HAP-1 (cell line): Measurements from ENCODE around the gene B4GALNT3.
A peak's percentile ranks its signal among the peaks of the same experiment; 100 is the strongest.

Experiments used
- DNase-seq, 2 experiments: peaks; one replicate each; pipeline ENCODE4 v3.0.0-alpha.2; 2016 to 2020; ENCODE audit warnings: low spot score in 2 of 2
- H3K27me3 ChIP-seq: fragments of 250-450 bp; sonication (Bioruptor Pico); 2 replicates; pipeline ENCODE4 v1.5.1; 2020; ENCODE audit warnings: low read depth, mild to moderate bottlenecking, moderate library complexity
- H3K36me3 ChIP-seq: fragments of 250-450 bp; sonication (Bioruptor Pico); replicated peaks from 2 replicates; pipeline ENCODE4 v1.5.1; 2020; ENCODE audit warnings: mild to moderate bottlenecking
- H3K4me1 ChIP-seq: fragments of 250-450 bp; sonication (Bioruptor Pico); 2 replicates; pipeline ENCODE4 v1.5.1; 2020; ENCODE audit warnings: mild to moderate bottlenecking
- H3K4me3 ChIP-seq: fragments of 250-450 bp; sonication (Bioruptor Pico); 2 replicates; pipeline ENCODE4 v1.5.1; 2020; ENCODE audit warnings: mild to moderate bottlenecking, moderate library complexity
- H3K9me3 ChIP-seq: fragments of 250-450 bp; sonication (Bioruptor Pico); 2 replicates; pipeline ENCODE4 v1.5.1; 2020; ENCODE audit warnings: mild to moderate bottlenecking, moderate library complexity
- in situ Hi-C: fragments of 300-500 bp; cut with MboI; formaldehyde crosslinking; loops from 3 replicates; pipeline ENCODE4 v1.14.3; 2020; ENCODE audit warnings: low sequenced_read_pairs, inconsistent platforms, mixed read lengths

The B4GALNT3 gene

GRCh38 chr12:475286-475685, 15.5 kb downstream of the B4GALNT3 start:
- no peak for DNase-seq
- H3K4me3 ChIP-seq = no peak overlapping the region
- in situ Hi-C loops = no loop called here
- H3K36me3 ChIP-seq = 0 out of 2 replicates have a peak, but pooled peaks cover 3% of the 10 kb centered on the region
- H3K4me1 ChIP-seq = no peaks in the 10 kb centered on the region
- no peaks in the 10 kb centered on the region for H3K27me3 ChIP-seq
- no peaks in the 10 kb centered on the region for H3K9me3 ChIP-seq

- no peak for DNase-seq
- 0 out of 2 replicates have a peak, but pooled peaks cover 2% of the 10 kb centered on the region for H3K36me3 ChIP-seq
- H3K4me1 ChIP-seq = peaks cover 5% of the 10 kb centered on the region; the same call in 1 of the 2 replicates
- H3K27me3 ChIP-seq = no peaks in the 10 kb centered on the region
- H3K4me3 ChIP-seq = no peak overlapping the region
- in situ Hi-C loops = no loop called here
- no peaks in the 10 kb centered on the region for H3K9me3 ChIP-seq
These were observed 19.4 kb downstream of the B4GALNT3 start for GRCh38 chr12:479161-479560.

GRCh38 chr12:480831-481816, 21.4 kb downstream of the B4GALNT3 start:
- no peak overlapping the region for H3K4me3 ChIP-seq
- H3K9me3 ChIP-seq = no peaks in the 10 kb centered on the region
- in situ Hi-C loops = no loop called here
- DNase-seq = no peak
- H3K4me1 ChIP-seq = peaks cover 5% of the 10 kb centered on the region; the same call in 1 of the 2 replicates
- no peaks in the 10 kb centered on the region for H3K27me3 ChIP-seq
- no peaks in the 10 kb centered on the region for H3K36me3 ChIP-seq

DNA sequence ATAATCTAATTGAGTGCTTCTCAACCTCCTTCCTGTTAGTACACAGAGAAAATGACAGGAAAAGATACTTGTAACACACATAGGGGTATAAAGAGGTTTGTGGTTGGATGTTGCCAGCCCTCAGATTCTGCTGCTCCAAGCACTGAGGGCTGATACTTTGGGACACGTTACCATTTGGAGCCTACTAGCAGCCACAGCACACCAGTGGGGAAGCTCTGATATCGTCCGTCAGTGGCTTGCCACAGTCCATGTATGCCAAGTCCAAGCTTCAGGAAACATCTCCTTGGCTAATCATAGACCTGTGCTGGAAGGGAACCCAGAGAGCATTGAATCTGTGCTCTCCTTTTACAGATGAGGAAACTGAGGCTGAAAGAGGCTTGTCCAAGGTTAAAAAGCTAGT, 22.3 kb downstream of the B4GALNT3 start:
- DNase-seq = no peak
- Histone ChIP-seq H3K4me1 (peaks cover 5% of the 10 kb centered on the region; the same call in 1 of the 2 replicates), H3K27me3 (no peaks in the 10 kb centered on the region), H3K9me3 (no peaks in the 10 kb centered on the region), H3K36me3 (no peaks in the 10 kb centered on the region), H3K4me3 (no peak overlapping the region)
- in situ Hi-C loops = no loop called here

DNA sequence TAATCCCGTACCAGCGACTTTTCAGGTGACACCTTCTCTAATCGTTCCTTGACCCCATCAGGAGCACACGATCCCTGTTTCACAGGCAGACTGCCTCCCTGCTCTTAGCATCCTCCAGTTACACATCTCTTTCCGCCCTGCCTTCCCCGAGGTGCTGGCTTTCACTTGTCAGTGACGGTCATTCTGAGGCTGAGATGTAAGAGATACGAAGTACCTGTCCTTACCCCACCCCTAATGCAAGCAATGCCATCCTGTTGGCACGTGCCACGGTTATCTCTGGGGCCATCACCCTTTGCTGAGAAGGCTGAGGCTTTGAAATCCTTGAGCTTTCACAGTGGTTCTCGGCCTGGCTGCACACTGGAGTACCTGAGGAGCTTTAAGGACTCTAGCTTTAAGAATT, 24.4 kb downstream of the B4GALNT3 start:
- Histone ChIP-seq H3K4me1 (peaks cover 5% of the 10 kb centered on the region; the same call in 1 of the 2 replicates), H3K27me3 (no peaks in the 10 kb centered on the region), H3K4me3 (no peak overlapping the region), H3K9me3 (no peaks in the 10 kb centered on the region), H3K36me3 (no peaks in the 10 kb centered on the region)
- DNase-seq = peak in 1 of 2 experiments; percentile 4
- in situ Hi-C loops = no loop called here

DNA sequence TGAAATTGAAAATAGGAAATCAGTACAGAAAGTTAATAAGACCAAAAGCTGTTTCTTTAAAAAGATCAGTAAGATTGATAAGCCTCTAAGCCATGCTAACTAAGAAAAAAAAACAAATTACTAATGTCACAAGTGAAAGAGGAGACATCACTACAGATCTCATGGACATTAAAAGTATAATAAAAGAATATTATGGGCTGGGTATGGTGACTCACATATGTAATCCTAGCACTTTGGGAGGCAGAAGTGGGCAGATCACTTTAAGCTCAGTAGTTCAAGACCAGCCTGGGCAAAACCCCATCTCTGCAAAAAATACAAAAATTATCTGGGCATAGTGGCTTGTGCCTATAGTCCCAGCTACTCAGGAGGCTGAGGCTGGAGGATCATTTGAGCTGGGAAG, 30.5 kb downstream of the B4GALNT3 start:
- Histone ChIP-seq H3K4me3 (no peak overlapping the region), H3K4me1 (no peaks in the 10 kb centered on the region), H3K36me3 (no peaks in the 10 kb centered on the region), H3K9me3 (no peaks in the 10 kb centered on the region; the same call in 1 of the 2 replicates), H3K27me3 (no peaks in the 10 kb centered on the region)
- in situ Hi-C loops = no loop called here
- DNase-seq = no peak

- Histone ChIP-seq H3K27me3 (no peaks in the 10 kb centered on the region), H3K4me3 (no peak overlapping the region), H3K4me1 (no peaks in the 10 kb centered on the region), H3K36me3 (no peaks in the 10 kb centered on the region), H3K9me3 (no peaks in the 10 kb centered on the region; the same call in 1 of the 2 replicates)
- no peak for DNase-seq
- in situ Hi-C loops = no loop called here
These were observed 35.7 kb downstream of the B4GALNT3 start for GRCh38 chr12:495466-495865.

- in situ Hi-C loops = no loop called here
- Histone ChIP-seq H3K9me3 (no peaks in the 10 kb centered on the region; the same call in 1 of the 2 replicates), H3K4me3 (no peak overlapping the region), H3K27me3 (no peaks in the 10 kb centered on the region), H3K4me1 (no peaks in the 10 kb centered on the region), H3K36me3 (no peaks in the 10 kb centered on the region)
- no peak for DNase-seq
These were observed 37.0 kb downstream of the B4GALNT3 start for GRCh38 chr12:496736-497135.

- in situ Hi-C loops = no loop called here
- DNase-seq = no peak
These were observed 37.9 kb downstream of the B4GALNT3 start for GRCh38 chr12:497501-498160.

DNA sequence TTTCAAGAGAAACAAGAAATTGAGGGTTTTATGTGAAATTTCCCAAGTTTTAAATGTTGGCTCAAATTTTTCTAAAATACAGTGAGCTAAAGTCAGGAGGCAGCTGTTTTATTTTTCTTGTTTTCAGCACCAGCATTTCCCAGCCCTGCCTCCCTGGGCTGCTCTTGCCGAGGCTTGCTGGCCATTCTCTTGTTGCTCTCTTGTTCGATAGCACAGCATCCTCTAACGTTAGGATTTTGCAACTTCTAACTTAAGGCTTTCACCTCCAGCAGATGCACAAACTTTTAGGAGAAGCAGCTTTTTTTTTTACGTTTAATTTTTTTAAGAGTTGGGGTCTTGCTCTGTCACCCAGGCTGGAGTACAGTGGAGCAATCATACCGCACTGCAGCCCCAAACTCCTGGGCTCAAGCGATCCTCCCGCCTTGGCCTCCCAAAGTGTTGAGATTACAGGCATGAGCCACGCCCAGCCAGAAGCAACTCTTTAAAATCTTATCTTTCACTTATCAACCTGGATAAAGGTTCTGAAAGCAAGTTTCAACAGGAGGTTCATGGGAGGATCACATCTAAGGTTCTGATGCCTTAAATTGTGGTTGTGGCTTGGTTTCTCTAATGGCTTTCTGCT, 40.2 kb downstream of the B4GALNT3 start:
- Histone ChIP-seq H3K36me3 (no peaks in the 10 kb centered on the region), H3K4me1 (no peaks in the 10 kb centered on the region), H3K9me3 (no peaks in the 10 kb centered on the region), H3K4me3 (no peak overlapping the region), H3K27me3 (no peaks in the 10 kb centered on the region)
- DNase-seq = no peak
- in situ Hi-C loops = no loop called here

More at GRCh38 chr12:497501-498160, 37.9 kb downstream of the B4GALNT3 start:
- H3K36me3 ChIP-seq = no peaks in the 10 kb centered on the region
- no peaks in the 10 kb centered on the region for H3K27me3 ChIP-seq
- H3K4me1 ChIP-seq = no peaks in the 10 kb centered on the region
- no peak overlapping the region for H3K4me3 ChIP-seq
- no peaks in the 10 kb centered on the region for H3K9me3 ChIP-seq

GRCh38 chr12:501722-502447, 42.1 kb downstream of the B4GALNT3 start:
- DNase-seq = no peak
- Histone ChIP-seq H3K4me1 (no peaks in the 10 kb centered on the region), H3K9me3 (no peaks in the 10 kb centered on the region), H3K4me3 (no peak overlapping the region), H3K36me3 (no peaks in the 10 kb centered on the region), H3K27me3 (no peaks in the 10 kb centered on the region)
- in situ Hi-C loops = no loop called here

DNA sequence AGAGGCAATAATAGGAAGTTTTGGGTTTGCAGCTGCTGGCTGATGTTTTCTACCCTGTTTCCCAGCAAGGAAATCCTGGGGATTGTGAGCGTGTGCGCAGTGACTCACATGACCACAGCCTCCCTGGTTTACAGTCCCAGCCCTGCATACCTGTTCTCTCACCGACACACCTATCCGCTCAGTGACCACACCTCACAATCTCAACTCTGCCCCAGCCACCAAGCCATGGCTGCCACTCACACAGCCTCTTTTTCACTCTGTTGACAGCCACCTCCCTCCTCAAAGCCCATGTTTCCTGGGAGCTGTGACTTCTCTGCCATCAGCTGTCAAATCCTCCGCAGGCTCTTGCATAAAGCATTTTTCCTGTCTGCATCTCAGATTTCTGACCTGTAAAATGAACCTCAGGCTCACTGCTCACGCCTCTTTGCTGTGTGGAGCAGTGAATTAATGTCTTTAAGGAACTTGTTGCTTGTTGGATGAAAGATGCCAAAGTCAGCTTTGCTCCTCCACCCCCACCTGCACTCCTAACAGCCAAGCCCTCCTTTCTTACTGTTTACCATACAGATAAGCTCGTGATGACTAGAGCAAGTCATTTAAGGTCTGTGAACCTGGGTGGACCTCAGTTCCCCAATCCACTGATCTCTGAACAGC, 43.5 kb downstream of the B4GALNT3 start:
- H3K36me3 ChIP-seq = no peaks in the 10 kb centered on the region
- no peaks in the 10 kb centered on the region for H3K4me1 ChIP-seq
- no peaks in the 10 kb centered on the region for H3K9me3 ChIP-seq
- H3K27me3 ChIP-seq = no peaks in the 10 kb centered on the region
- DNase-seq = no peak
- in situ Hi-C loops = no loop called here
- no peak overlapping the region for H3K4me3 ChIP-seq

GRCh38 chr12:505221-505620, 45.5 kb downstream of the B4GALNT3 start:
- no peak for DNase-seq
- H3K4me1 ChIP-seq = no peaks in the 10 kb centered on the region
- no peaks in the 10 kb centered on the region for H3K9me3 ChIP-seq
- in situ Hi-C loops = no loop called here
- H3K36me3 ChIP-seq = no peaks in the 10 kb centered on the region
- no peak overlapping the region for H3K4me3 ChIP-seq
- no peaks in the 10 kb centered on the region for H3K27me3 ChIP-seq
